PFSK-1 (cell line): ENCODE data around the gene CAB39.

Source experiments
- POLR2AphosphoS5 ChIP-seq: IDR thresholded peaks from 2 replicates; pipeline ENCODE4 v1.6.1; 2012; ENCODE audit warnings: low read depth, mild to moderate bottlenecking, control low read depth, low read length, moderate library complexity
- SIN3A ChIP-seq: IDR thresholded peaks from 2 replicates; pipeline ENCODE4 v1.6.1; 2012; ENCODE audit warnings: mild to moderate bottlenecking, low read length, moderate library complexity, borderline replicate concordance; ENCODE audit not compliant: insufficient read depth
- TF ChIP-seq, protein P1 (sequence below), 2 experiments: IDR thresholded peaks; 2 replicates each; pipeline versions ENCODE4 v1.6.1 to v1.8.0; 2011 to 2012; ENCODE audit warnings: low read depth in 2 of 2, low read length in 2 of 2, control low read depth in 1 of 2, inconsistent platforms in 1 of 2, mild to moderate bottlenecking in 1 of 2, moderate library complexity in 1 of 2; ENCODE audit not compliant: insufficient read depth in 1 of 2

DNA sequence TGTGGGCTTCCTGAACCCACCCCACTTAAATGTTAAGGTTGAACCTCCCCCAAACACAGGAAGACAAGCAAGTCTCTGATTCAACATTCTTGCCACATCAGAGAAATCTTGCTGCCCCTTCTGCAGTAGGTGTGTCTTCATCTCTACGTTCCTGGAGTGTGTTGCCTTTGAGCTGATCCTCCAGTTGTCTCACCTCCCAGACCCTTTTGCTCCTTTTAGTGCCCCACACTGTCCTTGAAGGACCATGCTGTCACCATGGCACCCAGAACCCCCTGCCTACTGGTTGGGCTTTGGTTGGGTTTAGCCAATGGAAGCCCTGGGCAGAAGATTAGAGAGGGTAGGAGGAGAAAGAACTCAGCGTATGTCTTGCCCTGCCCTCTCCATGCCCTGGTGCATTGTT, 10.7 kb downstream of the CAB39 start:
- TF ChIP-seq, protein P1, sequence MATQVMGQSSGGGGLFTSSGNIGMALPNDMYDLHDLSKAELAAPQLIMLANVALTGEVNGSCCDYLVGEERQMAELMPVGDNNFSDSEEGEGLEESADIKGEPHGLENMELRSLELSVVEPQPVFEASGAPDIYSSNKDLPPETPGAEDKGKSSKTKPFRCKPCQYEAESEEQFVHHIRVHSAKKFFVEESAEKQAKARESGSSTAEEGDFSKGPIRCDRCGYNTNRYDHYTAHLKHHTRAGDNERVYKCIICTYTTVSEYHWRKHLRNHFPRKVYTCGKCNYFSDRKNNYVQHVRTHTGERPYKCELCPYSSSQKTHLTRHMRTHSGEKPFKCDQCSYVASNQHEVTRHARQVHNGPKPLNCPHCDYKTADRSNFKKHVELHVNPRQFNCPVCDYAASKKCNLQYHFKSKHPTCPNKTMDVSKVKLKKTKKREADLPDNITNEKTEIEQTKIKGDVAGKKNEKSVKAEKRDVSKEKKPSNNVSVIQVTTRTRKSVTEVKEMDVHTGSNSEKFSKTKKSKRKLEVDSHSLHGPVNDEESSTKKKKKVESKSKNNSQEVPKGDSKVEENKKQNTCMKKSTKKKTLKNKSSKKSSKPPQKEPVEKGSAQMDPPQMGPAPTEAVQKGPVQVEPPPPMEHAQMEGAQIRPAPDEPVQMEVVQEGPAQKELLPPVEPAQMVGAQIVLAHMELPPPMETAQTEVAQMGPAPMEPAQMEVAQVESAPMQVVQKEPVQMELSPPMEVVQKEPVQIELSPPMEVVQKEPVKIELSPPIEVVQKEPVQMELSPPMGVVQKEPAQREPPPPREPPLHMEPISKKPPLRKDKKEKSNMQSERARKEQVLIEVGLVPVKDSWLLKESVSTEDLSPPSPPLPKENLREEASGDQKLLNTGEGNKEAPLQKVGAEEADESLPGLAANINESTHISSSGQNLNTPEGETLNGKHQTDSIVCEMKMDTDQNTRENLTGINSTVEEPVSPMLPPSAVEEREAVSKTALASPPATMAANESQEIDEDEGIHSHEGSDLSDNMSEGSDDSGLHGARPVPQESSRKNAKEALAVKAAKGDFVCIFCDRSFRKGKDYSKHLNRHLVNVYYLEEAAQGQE (IDR thresholded peaks at IDR 0.05; ENCODE audit: insufficient read depth in 1 of 2, low read depth in 2 of 2, low read length in 2 of 2), result no peak
- TF ChIP-seq POLR2AphosphoS5 (no peak), SIN3A (no peak)
